ENCODE data around the gene PVALEF.

PVALEF gene

DNA sequence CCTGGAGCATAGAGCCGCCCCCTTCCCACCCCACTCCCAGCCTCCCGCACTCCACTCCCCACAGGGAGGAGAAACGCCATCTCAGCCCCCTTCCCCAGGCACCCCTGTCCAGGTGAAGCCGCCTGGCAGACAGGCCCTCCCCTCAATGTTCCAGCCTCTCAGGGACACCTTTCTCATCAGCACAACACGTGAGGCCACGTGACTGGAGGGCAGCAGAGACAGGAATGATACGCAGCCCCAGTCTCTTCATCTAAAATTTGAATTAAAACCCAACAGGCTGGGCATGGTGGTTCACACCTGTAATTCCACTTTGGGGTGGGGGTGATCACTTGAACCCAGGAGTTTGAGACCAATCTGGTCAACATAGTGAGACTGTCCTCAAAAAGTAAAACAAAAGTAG lies 20.9 kb downstream of the PVALEF start:
- DNase-seq = no peak

GRCh38 chr17:81187120-81187519 lies 21.8 kb downstream of the PVALEF start:
- DNase-seq = no peak

DNA sequence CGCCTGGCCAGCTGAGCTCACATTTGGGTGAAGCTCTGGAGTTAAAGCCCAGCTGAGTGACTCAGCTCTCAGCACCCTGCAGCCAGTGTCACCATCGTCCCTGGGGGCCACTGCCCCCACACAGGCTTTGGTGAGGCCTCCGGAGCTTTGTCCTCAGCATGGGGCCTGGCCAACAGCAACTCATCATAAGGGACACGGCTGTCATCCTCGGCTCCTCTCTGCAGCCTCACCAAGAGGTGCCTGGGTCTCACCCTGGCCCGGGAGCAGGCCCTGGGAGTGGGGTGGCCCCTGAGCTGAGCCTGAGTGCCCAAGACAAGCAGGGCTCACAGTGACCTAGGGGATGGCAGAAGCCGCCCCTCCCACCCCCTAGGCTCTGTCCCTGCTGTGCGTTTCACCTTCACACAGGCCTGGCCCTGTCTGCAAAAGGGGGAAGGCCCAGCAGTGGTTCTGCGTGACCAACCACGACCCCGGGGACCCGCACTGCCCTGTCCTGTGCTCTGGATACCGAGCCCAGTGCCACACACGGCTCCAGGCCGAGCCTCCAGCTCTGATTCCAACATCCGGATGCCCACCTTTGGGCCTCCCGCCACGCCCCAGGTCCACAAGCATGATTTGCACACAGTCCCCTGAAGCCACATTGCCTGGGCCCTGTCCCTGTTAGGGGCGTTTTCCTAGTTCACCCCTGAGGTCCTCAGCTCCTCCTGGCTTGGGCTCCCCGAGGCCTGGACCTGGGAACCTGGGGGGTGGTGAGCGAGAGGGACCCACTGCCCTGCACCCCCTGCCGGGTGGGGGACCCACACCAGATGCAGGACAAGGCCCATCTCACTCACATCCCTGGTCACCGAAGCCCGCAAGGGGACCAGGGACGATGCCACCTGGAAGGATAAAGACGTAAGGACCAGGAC lies 22.5 kb downstream of the PVALEF start:
- no peak for DNase-seq

DNA sequence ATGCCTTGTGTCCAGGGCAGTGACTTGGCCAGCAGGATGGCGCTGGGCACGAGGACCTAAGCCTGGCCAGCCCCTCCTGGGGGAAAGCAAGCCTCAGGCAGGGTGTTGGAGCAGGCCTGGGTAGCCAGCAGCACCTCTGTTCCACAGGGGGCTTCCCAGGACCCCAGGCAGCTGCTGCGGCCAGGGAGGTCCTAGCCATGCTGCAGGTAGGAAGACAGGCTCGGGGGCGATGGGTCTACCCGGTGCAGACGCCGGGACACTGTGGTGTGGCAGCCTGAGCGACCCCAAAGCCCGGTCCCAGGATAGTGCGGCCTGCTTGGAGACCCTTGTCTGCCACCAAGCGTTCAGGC lies 23.2 kb downstream of the PVALEF start:
- DNase-seq = no peak

DNA sequence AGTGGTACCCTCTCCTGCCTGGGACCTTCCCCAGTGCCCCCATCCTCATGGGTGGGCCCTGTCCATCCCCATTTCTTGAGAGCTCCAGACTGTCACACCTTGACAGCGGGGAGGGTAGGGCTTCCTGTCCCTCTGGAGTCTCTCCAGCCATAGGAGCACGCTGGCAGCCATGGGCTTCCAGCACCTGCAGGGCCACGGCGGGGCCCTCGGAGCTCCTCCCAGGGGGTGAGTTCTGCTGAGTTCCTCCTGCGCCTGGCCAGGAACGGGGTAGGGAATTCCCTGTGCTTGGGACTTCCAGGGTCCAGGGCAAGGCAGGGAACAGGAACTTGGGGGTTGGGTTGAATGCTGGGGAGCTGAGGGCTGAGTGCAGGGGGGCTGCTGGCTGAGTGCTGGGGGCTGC lies 23.7 kb downstream of the PVALEF start:
- DNase-seq = no peak

DNA sequence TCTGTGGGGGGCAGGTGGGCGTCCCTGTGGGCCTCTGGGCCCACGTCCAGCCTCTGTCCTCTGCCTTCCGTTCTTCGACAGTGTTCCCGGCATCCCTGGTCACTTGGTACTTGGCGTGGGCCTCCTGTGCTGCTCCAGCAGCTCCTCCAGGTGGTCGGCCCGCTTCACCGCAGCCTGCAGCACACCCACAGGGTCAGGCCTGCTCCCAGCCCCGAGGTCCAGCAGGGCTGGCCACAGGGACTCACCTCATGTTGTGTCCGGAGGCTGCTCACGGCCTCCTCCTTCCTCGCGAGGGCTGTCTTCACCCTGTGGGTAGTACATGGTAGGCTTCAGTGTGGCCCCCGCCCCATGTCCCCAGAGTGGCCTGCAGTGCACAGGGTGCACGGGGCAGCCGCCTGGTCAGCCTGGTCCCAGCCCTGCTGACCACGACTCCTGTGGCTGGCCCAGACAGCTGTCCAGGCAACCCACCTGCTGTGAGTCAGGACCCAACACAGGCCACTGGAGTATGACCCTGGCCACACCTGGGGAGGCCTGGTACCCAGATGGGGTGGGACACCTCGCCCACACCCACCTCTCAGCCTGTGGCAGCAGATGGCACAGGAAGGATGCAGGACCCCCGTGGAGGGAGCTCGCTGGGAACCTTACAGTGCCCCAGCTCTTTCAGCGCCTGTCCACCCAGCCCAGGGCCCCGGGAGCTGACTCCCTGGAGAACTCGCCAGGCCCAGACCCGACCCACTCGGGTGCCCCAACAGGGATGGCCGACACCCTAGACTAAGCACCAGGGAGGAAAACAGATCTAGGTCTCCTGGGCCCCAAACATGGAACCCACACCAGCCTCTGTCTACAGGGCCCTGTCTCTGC lies 24.6 kb downstream of the PVALEF start:
- DNase-seq = no peak

DNA sequence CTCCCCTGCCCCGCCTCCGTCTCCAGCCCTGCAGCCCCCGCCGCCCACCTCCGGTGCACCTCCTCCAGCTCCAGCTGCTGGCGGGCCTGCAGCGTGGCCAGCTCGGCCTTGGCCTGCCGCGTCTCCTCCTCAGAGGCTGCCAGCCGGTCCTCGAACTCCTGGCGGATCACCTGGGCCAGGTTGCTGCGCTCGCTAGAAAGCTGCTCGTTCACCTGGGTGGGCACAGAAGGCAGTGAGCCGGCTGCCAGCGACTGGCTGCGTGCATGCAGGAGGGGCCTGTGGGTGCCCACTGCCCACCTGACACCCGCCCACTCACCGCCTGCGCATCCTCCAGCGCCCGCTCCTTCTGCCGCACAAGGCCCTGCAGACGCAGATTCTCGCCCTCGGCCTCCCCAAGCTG lies 25.3 kb downstream of the PVALEF start:
- no peak for DNase-seq

DNA sequence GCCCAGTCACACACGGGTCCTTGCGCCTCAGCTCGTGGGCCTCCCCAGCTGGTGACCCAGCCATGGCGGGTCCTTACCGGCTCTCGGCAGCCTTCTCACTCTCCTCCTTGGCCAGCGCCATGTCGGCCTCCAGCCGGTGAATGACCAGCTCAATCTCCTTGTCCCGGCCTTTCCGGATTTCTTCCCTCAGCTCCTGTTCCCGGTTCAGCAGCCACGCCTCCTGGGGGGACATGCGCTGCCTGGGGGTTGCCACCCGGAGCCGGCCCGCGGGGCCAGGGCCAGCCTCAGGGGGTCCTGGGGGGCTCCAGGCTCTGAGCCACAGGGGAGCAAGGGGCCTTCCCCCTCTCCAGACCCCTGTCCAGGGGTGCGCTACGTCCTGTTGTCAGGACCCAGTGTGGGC lies 25.8 kb downstream of the PVALEF start:
- no peak for DNase-seq

DNA sequence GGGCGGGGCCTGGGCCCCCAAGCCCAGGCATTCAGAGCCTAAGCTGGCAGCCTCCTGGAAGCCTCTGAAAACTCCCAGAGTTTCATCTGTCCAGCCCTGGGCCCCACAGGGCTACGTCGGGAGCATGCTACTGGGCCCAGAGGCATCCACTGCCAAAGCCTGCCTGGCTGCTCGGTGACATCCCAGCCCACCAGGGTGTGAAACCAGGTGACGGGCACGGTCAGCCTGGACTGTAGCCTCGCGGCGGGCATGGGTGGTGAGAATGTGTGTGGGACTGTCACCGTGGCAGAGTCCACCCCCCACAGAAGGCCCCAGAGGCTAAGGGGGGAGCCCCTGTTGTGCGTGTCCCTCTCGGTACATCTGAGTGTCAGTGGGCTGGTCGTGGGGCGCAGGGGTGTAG lies 26.3 kb downstream of the PVALEF start:
- DNase-seq = no peak

GRCh38 chr17:81192386-81193050 lies 27.2 kb downstream of the PVALEF start:
- no peak for DNase-seq

- no peak for DNase-seq
Measured at GRCh38 chr17:81193051-81193410, 27.7 kb downstream of the PVALEF start.

- DNase-seq = no peak
Measured at GRCh38 chr17:81193470-81194224, 28.3 kb downstream of the PVALEF start.

DNA sequence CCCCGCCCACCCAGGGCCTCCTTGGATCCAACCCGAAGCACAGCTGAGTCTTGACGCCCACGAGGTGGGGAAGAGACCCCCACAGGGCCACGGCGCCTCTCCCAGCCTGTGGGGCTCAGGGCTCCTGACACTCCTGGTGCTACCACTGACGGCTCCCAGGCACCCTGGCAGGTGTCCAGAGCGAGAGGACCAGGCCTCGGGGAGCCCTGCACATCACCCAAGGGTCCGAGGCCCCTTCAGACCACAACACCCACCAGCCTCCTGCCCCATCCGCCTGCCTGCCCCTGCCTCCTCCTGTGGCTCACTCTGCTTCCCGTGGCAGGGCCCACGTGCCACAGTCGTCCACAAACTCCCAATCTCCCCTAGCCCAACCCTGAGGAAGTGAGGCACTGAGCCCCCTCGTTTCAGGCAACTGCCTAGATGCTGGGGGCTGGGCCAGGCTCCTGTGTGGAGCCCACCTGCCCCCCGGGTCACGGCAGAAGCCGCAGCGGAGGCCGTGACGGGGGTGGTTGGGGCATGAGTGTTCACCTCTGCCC lies 29.0 kb downstream of the PVALEF start:
- DNase-seq = no peak

DNA sequence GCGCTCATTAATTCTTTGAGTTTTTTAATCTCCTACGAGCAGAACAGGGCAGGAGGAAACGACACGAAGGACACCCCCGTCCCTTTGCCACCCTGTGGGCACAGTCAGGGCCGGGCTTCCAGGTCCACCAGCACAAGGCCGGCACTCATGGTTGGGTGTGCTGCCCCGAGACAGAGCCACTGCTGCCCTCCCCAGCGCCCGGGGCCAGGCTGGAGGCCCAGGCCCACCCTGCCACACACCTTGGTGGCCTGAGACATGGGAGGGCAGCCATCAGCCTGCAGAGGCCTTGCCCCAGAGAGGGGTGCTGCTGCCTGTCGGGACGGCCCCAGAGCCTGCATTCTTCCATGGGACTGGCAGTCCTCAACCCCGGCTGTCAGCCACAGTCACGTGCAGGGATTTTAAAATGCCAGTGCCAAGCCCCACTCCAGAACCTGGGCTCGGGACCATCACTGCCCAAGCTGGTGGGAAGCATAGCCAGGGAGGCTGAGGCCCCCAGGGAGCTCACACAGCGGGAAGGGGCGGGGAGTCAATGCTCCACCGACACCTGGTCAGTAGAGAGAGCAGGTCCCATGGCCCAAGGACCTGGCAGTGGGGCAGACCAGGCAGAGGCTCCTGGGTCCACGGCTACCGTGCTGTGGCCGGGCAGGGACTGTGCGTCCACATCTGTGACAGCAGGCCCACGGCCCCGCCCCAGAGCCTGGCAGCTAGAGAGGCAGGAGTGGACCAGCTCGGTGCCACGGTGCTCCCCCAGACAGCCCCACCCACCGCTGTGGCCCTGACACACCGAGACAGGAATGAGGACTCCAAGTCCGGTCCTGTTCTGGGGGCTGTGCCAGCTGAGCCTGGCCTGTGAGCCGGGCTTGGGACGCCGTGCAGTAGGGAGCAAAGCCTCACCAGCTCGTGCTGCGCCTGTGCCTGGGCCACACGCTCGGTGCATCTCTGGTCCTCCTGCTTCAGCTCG lies 29.9 kb downstream of the PVALEF start:
- no peak for DNase-seq

GRCh38 chr17:81195941-81196495 lies 30.7 kb downstream of the PVALEF start:
- DNase-seq = no peak

GRCh38 chr17:81196505-81197408 lies 31.4 kb downstream of the PVALEF start:
- no peak for DNase-seq

DNA sequence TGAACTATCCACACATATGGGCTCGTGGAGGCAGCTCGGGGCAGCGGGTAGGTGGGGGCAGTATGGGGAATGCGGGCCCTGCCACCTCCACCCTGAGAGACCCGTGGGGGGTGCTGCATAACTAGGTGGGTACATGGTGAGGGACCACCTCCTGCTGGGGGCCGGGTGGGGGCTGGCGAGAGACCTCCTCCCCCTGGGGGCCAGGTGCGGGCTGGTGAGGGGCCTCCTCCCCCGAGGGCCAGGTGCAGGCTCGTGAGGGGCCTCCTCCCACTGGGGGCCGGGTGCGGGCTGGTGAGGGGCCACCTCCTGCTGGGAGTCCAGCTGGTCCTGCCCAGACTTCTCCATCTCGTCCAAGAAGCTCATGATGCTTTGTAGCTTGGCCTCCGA lies 32.1 kb downstream of the PVALEF start:
- no peak for DNase-seq

- DNase-seq = no peak
Measured at GRCh38 chr17:81197831-81198490, 32.7 kb downstream of the PVALEF start.

- no peak for DNase-seq
Measured at GRCh38 chr17:81198826-81199481, 33.6 kb downstream of the PVALEF start.

All from activated naive CD4-positive, alpha-beta T cell (primary cell).